Measurements from ENCODE around the gene FGF2. TPM values are rescaled to one million over a fixed set of nuclear protein-coding genes. Genes with fewer than 3 reads are reported as not detected.

The FGF2 gene
- total RNA-seq, 1 experiment from 2014 or later = 3.8 TPM

DNA sequence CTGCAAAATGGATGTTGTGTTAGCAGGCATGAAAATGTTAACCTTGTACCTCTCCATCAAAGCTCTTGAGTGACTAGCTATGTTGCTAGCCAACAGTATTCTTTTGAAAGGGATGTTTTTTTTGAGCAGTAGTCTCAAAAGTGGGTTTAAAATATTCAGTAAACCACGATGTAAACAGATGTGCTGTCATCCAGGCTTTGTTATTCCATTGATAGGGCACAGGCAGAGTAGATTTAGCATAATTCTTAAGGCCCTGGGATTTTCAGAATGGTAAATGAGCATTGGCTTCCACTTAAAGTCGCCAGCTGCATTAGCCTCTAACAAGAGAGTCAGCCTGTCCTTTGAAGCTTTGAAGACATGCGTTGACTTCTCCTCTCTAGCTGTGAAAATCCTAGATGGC, 18.4 kb downstream of the FGF2 start:
- Histone ChIP-seq H3K36me3 (ENCODE audit: control insufficient read depth in 1 of 2, insufficient read depth in 2 of 2, low read length in 2 of 2) (no peaks in the 10 kb centered on the region), H3K27ac (ENCODE audit: low read depth, low read length) (no peak overlapping the region), H3K9me3 (ENCODE audit: control insufficient read depth in 1 of 2, insufficient read depth in 1 of 2, low read depth in 1 of 2, low read length in 2 of 2) (no peaks in the 10 kb centered on the region), H2AFZ (ENCODE audit: low read depth, low read length, poor library complexity, severe bottlenecking) (no peak overlapping the region), H3K4me3 (replicated peaks in 1 of 2; ENCODE audit: low read depth in 1 of 2, low read length in 2 of 2) (no peak overlapping the region), H3K79me2 (ENCODE audit: insufficient read depth, low read length) (no peaks in the 10 kb centered on the region), H3K4me1 (ENCODE audit: control insufficient read depth in 1 of 2, insufficient read depth in 2 of 2, low read length in 2 of 2) (peaks cover 7 to 14% of the 10 kb centered on the region in 2 experiments), H4K20me1 (ENCODE audit: insufficient read depth) (no peaks in the 10 kb centered on the region), H3K27me3 (ENCODE audit: insufficient read depth, low read length) (no peaks in the 10 kb centered on the region), H3K9ac (ENCODE audit: low read length) (no peak overlapping the region), H3K4me2 (ENCODE audit: low read length) (no peak overlapping the region), H3K9me2 (ENCODE audit: insufficient read depth) (no peaks in the 10 kb centered on the region)
- RAD21 ChIA-PET (ENCODE audit: low non-redundant PET in 1 of 2, low total read pairs in 2 of 2, uncharacterized antibody in 2 of 2, unreplicated experiment in 2 of 2) = no interaction called here
- DNase-seq (ENCODE audit: low read depth, low spot score) (no peak), ATAC-seq (no peak)
- CTCF ChIA-PET = no interaction called here
- POLR2A ChIA-PET = no interaction called here
- intact Hi-C loops (cut with micrococcal nuclease) = no loop called here
- TF ChIP-seq, protein P1, sequence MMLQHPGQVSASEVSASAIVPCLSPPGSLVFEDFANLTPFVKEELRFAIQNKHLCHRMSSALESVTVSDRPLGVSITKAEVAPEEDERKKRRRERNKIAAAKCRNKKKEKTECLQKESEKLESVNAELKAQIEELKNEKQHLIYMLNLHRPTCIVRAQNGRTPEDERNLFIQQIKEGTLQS (IDR thresholded peaks at IDR 0.05) = no peak
- TF ChIP-seq POLR2AphosphoS5 (IDR thresholded peaks at IDR 0.05; ENCODE audit: low read depth, low read length) (no peak), CTCF (IDR thresholded peaks at IDR 0.05 in 2 of 3, conservative IDR thresholded peaks at IDR 0.05 in 1 of 3; ENCODE audit: borderline replicate concordance in 1 of 3, insufficient read depth in 1 of 3, low read depth in 2 of 3, low read length in 2 of 3) (no peak), EZH2phosphoT487 (IDR thresholded peaks at IDR 0.05; ENCODE audit: borderline replicate concordance) (no peak), FOSL1 (IDR thresholded peaks at IDR 0.05; ENCODE audit: low read depth) (no peak), JUND (IDR thresholded peaks at IDR 0.05) (no peak), MAX (IDR thresholded peaks at IDR 0.05) (no peak), ELF1 (IDR thresholded peaks at IDR 0.05; ENCODE audit: borderline replicate concordance, low read depth) (no peak), RAD21 (IDR thresholded peaks at IDR 0.05; ENCODE audit: low read depth) (no peak), YY1 (IDR thresholded peaks at IDR 0.05; ENCODE audit: extremely low read depth, insufficient replicate concordance, low read depth, low read length) (no peak)
- no TSS peak for BruUV-seq (replicated peaks)

All from HCT116 (cell line).